ENCODE measurements around the gene ATOSB. TPM values are rescaled to one million over a fixed set of nuclear protein-coding genes. Genes with fewer than 3 reads are reported as not detected.

ATOSB gene
- polyA plus RNA-seq, 3 donors, result 11.8 to 12.3 (median 12.0) TPM

DNA sequence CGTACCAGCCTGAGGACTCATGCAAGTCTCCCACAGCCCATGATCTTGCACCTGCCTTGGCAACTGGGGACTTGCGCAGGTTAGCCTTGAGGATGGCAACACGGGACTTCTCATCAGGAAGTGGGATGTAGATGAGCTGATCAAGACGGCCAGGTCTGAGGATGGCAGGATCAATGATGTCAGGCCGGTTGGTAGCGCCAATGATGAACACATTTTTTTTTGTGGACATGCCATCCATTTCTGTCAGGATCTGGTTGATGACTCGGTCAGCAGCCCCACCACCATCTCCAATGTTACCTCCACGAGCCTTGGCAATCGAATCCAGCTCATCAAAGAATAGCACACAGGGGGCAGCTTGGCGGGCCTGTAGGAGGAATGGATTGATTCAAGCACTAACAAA is 56.2 kb downstream of the ATOSB start:
- no peak for DNase-seq (ENCODE audit: low read depth in 3 of 3, low spot score in 2 of 3)

DNA sequence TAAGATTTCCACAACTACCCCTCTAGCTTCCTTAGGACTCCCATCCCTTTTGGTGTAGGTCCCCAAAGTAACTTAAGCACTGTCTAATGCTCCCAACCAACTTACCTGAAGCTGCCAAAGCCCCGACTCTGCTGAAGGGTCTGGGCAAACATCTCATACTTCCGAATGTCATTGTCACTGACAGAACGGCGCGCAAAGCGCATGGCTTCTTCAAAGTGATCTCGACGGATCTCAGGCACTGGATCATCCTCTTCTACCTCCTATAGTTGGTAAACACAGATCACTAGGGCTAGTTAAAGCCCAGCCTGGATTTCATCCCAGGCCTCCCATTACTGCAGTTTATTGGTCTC is 58.4 kb downstream of the ATOSB start:
- DNase-seq (ENCODE audit: low read depth in 3 of 3, low spot score in 2 of 3), result no peak

- no peak for DNase-seq (ENCODE audit: low read depth in 3 of 3, low spot score in 2 of 3)
These were observed 58.9 kb downstream of the ATOSB start for GRCh38 chr9:35056571-35057270.

DNA sequence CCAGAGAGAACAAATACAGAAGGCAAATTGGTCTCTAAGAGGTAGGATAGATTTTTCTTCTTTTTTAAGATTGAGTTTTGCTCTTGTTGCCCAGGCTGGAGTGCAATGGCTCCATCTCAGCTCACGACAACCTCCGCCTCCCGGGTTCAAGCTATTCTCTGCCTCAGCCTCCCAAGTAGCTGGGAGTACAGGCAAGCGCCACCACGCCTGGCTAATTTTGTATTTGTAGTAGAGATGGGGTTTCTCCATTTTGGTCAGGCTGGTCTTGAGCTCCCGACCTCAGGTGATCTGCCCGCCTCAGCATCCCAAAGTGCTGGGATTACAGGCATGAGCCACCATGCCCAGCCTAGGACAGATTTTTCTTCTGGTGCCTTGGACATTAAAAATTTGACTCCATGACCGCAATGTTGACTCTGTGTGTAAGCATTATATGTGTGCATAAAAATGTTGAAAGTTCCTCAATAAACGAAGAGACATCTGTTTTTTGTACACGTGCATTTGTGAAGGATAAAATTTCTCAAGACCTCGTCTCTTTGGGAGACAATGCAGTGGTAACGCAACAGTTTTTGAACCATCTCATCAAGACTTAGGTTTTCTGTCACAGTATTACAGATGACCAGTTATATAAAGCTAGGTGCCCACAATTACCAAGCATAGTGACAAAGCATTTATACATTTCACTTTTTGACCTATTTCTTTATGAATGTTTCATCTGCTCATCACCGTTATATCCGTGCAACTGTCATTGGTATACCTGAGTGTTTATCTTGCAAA is 60.6 kb downstream of the ATOSB start:
- DNase-seq (ENCODE audit: low read depth in 3 of 3, low spot score in 2 of 3), result no peak

- no peak for DNase-seq (ENCODE audit: low read depth in 3 of 3, low spot score in 2 of 3)
These were observed 61.4 kb downstream of the ATOSB start for GRCh38 chr9:35054185-35054835.

Other genes with a start within 250 kb of the ATOSB start
- under 1 TPM; 0.17 to 0.21 (median 0.19) TPM for gene PHF24, start 157.6 kb downstream of the ATOSB start, polyA plus RNA-seq (ENCODE audit: insufficient read length in 3 of 3)
- 10 to 100 TPM; 10.3 to 11.7 (median 10.8) TPM for gene DNAJB5, start 126.1 kb downstream of the ATOSB start, polyA plus RNA-seq (ENCODE audit: insufficient read length in 3 of 3)
- gene VCP, start 43.2 kb downstream of the ATOSB start, polyA plus RNA-seq (ENCODE audit: insufficient read length in 3 of 3), result 100 to 1,000 TPM; 270 to 279 (median 279) TPM
- 10 to 100 TPM; 41.3 to 44.6 (median 42.1) TPM for gene FANCG, start 35.9 kb downstream of the ATOSB start, polyA plus RNA-seq (ENCODE audit: insufficient read length in 3 of 3)
- gene PIGO, start 19.3 kb downstream of the ATOSB start, polyA plus RNA-seq (ENCODE audit: insufficient read length in 3 of 3), result 10 to 100 TPM; 30.2 to 34.3 (median 30.4) TPM
- 100 to 1,000 TPM; 131 to 138 (median 136) TPM for gene STOML2, start 12.7 kb downstream of the ATOSB start, polyA plus RNA-seq (ENCODE audit: insufficient read length in 3 of 3)
- gene UNC13B, start 46.1 kb upstream of the ATOSB start, polyA plus RNA-seq (ENCODE audit: insufficient read length in 3 of 3), result 10 to 100 TPM; 27.7 to 30.3 (median 28.6) TPM